Keratinocyte (primary cell): ENCODE data around the gene CUX1. TPM values are rescaled to one million over a fixed set of nuclear protein-coding genes. Genes with fewer than 3 reads are reported as not detected.
"Not testable (repeated sequence)": the region's sequence is repeated elsewhere in the genome, so short reads cannot be mapped to it uniquely, and the experiment has no call there.

ENCODE experiments used
- DNase-seq: peaks from one replicate; pipeline ENCODE4 v3.0.0-alpha.2; 2011; ENCODE audit warnings: low read depth, missing footprints, low spot score
- FAIRE-seq: peaks from 2 replicates; lab custom pipeline; 2011; peaks lifted over from hg19 to GRCh38; lab: Jason Lieb, UNC
- H2AFZ ChIP-seq: 2 replicates; pipeline ENCODE4 v1.6.0; 2012; ENCODE audit warnings: low read length, control low read depth, inconsistent platforms; ENCODE audit not compliant: control insufficient read depth
- H3K27ac ChIP-seq: 2 replicates; pipeline ENCODE4 v1.5.1; 2011; ENCODE audit warnings: low read length; ENCODE audit not compliant: control insufficient read depth, insufficient read depth
- H3K27me3 ChIP-seq: 3 replicates; pipeline ENCODE4 v1.6.0; 2011; ENCODE audit warnings: low read length; ENCODE audit not compliant: control insufficient read depth, insufficient read depth; ENCODE audit errors: extremely low read depth
- H3K36me3 ChIP-seq, 2 experiments: 2 replicates in 1 of 2; 3 replicates in 1 of 2; pipeline ENCODE4 v1.5.1; 2011; ENCODE audit warnings: low read length in 2 of 2, mild to moderate bottlenecking in 1 of 2; ENCODE audit not compliant: control insufficient read depth in 2 of 2, insufficient read depth in 2 of 2; ENCODE audit errors: extremely low read depth in 1 of 2
- H3K4me1 ChIP-seq: 3 replicates; pipeline ENCODE4 v1.5.1; 2011; ENCODE audit warnings: low read length; ENCODE audit not compliant: control insufficient read depth, insufficient read depth; ENCODE audit errors: extremely low read depth
- H3K4me2 ChIP-seq: 3 replicates; pipeline ENCODE4 v1.6.0; 2011; ENCODE audit warnings: low read depth, low read length; ENCODE audit not compliant: control insufficient read depth, insufficient read depth; ENCODE audit errors: extremely low read depth
- H3K4me3 ChIP-seq, 3 experiments: fragments of 200-600 bp in 1 of 3; sonication (generic) in 1 of 3; 2 replicates in 2 of 3; 3 replicates in 1 of 3; pipeline ENCODE4 v1.5.1; 2011 to 2016; ENCODE audit warnings: low read length in 3 of 3, mild to moderate bottlenecking in 3 of 3, control low read depth in 2 of 3, inconsistent platforms in 1 of 3, low read depth in 1 of 3, mixed read lengths in 1 of 3, mixed run types in 1 of 3, moderate library complexity in 1 of 3; ENCODE audit not compliant: control insufficient read depth in 2 of 3, insufficient read depth in 2 of 3; ENCODE audit errors: extremely low read depth in 1 of 3
- H3K79me2 ChIP-seq: 2 replicates; pipeline ENCODE4 v1.6.0; 2012; ENCODE audit warnings: low read length; ENCODE audit not compliant: control insufficient read depth, insufficient read depth
- H3K9ac ChIP-seq: 3 replicates; pipeline ENCODE4 v1.6.0; 2011; ENCODE audit warnings: low read length; ENCODE audit not compliant: control insufficient read depth, insufficient read depth; ENCODE audit errors: extremely low read depth
- H3K9me1 ChIP-seq: 3 replicates; pipeline ENCODE4 v1.6.0; 2011; ENCODE audit warnings: low read length; ENCODE audit not compliant: control insufficient read depth, insufficient read depth; ENCODE audit errors: extremely low read depth
- H3K9me3 ChIP-seq: 2 replicates; pipeline ENCODE4 v1.5.1; 2012; ENCODE audit warnings: low read depth, low read length; ENCODE audit not compliant: control insufficient read depth
- H4K20me1 ChIP-seq: 3 replicates; pipeline ENCODE4 v1.6.0; 2011; ENCODE audit warnings: low read length; ENCODE audit not compliant: control insufficient read depth, insufficient read depth; ENCODE audit errors: extremely low read depth
- CTCF ChIP-seq, 3 experiments: IDR thresholded peaks in 1 of 3; conservative IDR thresholded peaks in 1 of 3; optimal IDR thresholded peaks in 1 of 3; 2 replicates in 2 of 3; 3 replicates in 1 of 3; pipeline versions ENCODE3 to v1.5.1; 2011; ENCODE audit warnings: low read length in 3 of 3, mild to moderate bottlenecking in 3 of 3, moderate library complexity in 2 of 3, control low read depth in 1 of 3, inconsistent platforms in 1 of 3; ENCODE audit not compliant: insufficient read depth in 2 of 3; ENCODE audit errors: extremely low read depth in 1 of 3
- EZH2 ChIP-seq: IDR thresholded peaks from one replicate; pipeline ENCODE4 v1.6.1; 2012; ENCODE audit warnings: inconsistent platforms, mild to moderate bottlenecking, low read length, moderate library complexity
- dilution Hi-C: fragments of 300-500 bp; cut with MboI; formaldehyde crosslinking; loops from one replicate; pipeline ENCODE4 v1.7.0; 2020; ENCODE audit warnings: low sequenced_read_pairs; ENCODE audit not compliant: extremely low pct_ligation_motif_present
- polyA plus RNA-seq, 5 experiments: library from polyadenylated mRNA; depleted of rRNA in 3 of 5; stranded (reverse) in 3 of 5; stranded (forward) in 1 of 5; unstranded in 1 of 5; fragments of >200 nt; gene quantifications; 1 replicate in 1 of 5; 2 replicates in 3 of 5; 3 replicates in 1 of 5; pipeline versions ENCODE4 v1.2.1 to v1.2.3, GENCODE V29; 2011 to 2012; ENCODE audit warnings: missing spikeins in 2 of 5, low read depth in 1 of 5, low replicate concordance in 1 of 5

Gene CUX1
- polyA plus RNA-seq, 1 donor (not counting 4 experiments of a cell fraction or from before 2014, with no cell fraction given): 18.3 TPM

- H3K27me3 ChIP-seq: no peaks in the 10 kb centered on the region
- no peaks in the 10 kb centered on the region for H3K4me1 ChIP-seq
- H4K20me1 ChIP-seq: no peaks in the 10 kb centered on the region
- H3K27ac ChIP-seq: no peak overlapping the region
- H3K4me3 ChIP-seq: no peak overlapping the region
- dilution Hi-C loops: no loop called here
- H3K9me3 ChIP-seq: no peaks in the 10 kb centered on the region
- no peaks in the 10 kb centered on the region for H3K79me2 ChIP-seq
- no peak for DNase-seq
- TF ChIP-seq EZH2 (no peak), CTCF (optimal IDR thresholded peaks at IDR 0.05 in 1 of 3, IDR thresholded peaks at IDR 0.05 in 1 of 3, conservative IDR thresholded peaks at IDR 0.05 in 1 of 3; ENCODE audit: extremely low read depth in 1 of 3, insufficient read depth in 2 of 3, low read length in 3 of 3) (no peak)
- no peak overlapping the region for H3K9ac ChIP-seq
- peaks cover 3 to 6% of the 10 kb centered on the region in 2 experiments for H3K36me3 ChIP-seq
- H3K4me2 ChIP-seq: no peak overlapping the region
- no peak overlapping the region for H2AFZ ChIP-seq
- no peak for FAIRE-seq
- H3K9me1 ChIP-seq: no peaks in the 10 kb centered on the region
Measured at GRCh38 chr7:102024005-102024768, 206.8 kb downstream of the CUX1 start.

- DNase-seq: no peak
- H3K9me1 ChIP-seq: no peaks in the 10 kb centered on the region
- no peaks in the 10 kb centered on the region for H3K9me3 ChIP-seq
- H3K27ac ChIP-seq: no peak overlapping the region
- H3K4me3 ChIP-seq: no peak overlapping the region
- dilution Hi-C loops: no loop called here
- H3K9ac ChIP-seq: no peak overlapping the region
- H3K4me1 ChIP-seq: no peaks in the 10 kb centered on the region
- no peaks in the 10 kb centered on the region for H4K20me1 ChIP-seq
- no peak overlapping the region for H3K4me2 ChIP-seq
- FAIRE-seq: no peak
- H3K36me3 ChIP-seq: peaks cover 3 to 6% of the 10 kb centered on the region in 2 experiments
- no peak overlapping the region for H2AFZ ChIP-seq
- no peaks in the 10 kb centered on the region for H3K79me2 ChIP-seq
- TF ChIP-seq CTCF (optimal IDR thresholded peaks at IDR 0.05 in 1 of 3, IDR thresholded peaks at IDR 0.05 in 1 of 3, conservative IDR thresholded peaks at IDR 0.05 in 1 of 3; ENCODE audit: extremely low read depth in 1 of 3, insufficient read depth in 2 of 3, low read length in 3 of 3): no peak
- no peak for TF ChIP-seq EZH2
- no peaks in the 10 kb centered on the region for H3K27me3 ChIP-seq
Measured at GRCh38 chr7:102024769-102025391, 207.5 kb downstream of the CUX1 start.

DNA sequence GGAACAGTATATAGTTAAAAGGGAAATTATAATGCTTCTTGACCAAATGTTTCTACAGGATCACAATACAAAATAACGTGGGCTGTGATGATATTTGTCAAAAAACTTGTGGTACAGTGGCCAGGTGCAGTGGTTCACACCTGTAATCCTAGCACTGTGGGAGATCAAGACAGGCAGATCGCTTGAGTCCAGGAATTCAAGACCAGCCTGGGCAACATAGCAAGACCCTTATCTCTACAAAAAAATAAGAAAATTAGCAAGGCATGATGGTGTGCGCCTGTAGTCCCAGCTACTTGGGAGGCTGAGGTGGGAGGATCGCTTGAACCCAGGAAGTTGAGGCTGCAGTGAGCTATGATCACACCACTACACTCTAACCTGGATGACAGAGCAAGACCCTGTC is 208.4 kb downstream of the CUX1 start:
- H3K4me2 ChIP-seq, H3K4me3 ChIP-seq, dilution Hi-C loops, H3K79me2 ChIP-seq, H3K9me3 ChIP-seq, DNase-seq, H2AFZ ChIP-seq, H3K9ac ChIP-seq, H3K4me1 ChIP-seq, H3K27ac ChIP-seq, H3K27me3 ChIP-seq, FAIRE-seq, H3K36me3 ChIP-seq, H3K9me1 ChIP-seq, H4K20me1 ChIP-seq: not testable (repeated sequence)
